HepG2 (cell line): ENCODE measurements around the gene NAGK. TPM values are rescaled to one million over a fixed set of nuclear protein-coding genes. Genes with fewer than 3 reads are reported as not detected.

ENCODE experiments used
- ATAC-seq: fragments of 200-7000 bp; cut with Tn5 transposase; 3 replicates; pipeline ENCODE4 v1.9.1; 2020; ENCODE audit warnings: mild to moderate bottlenecking, moderate library complexity
- BruUV-seq: library from RNA; stranded (reverse); fragments of 400-500 nt; replicated peaks from 2 replicates; lab custom pipeline; 2021; lab: Mats Ljungman, UMichigan
- CTCF ChIA-PET: fragments of 300-600 bp; formaldehyde crosslinking; extraction: SDS; loops from one replicate; lab custom pipeline; 2021; ENCODE audit warnings: low total read pairs, inconsistent platforms, low intra/inter-chr PET ratio; lab: Yijun Ruan, JAX
- POLR2A ChIA-PET: fragments of 350-600 bp; sonication (Branson Sonifier 250); formaldehyde crosslinking; loops from one replicate; lab custom pipeline; 2020; ENCODE audit warnings: antibody characterized with exemption, inconsistent platforms; lab: Yijun Ruan, JAX
- DNase-seq: peaks from one replicate; pipeline ENCODE4 v3.0.0-alpha.2; 2015; ENCODE audit warnings: low spot score
- FAIRE-seq: peaks from 3 replicates; lab custom pipeline; 2011; peaks lifted over from hg19 to GRCh38; lab: Jason Lieb, UNC
- H2AFZ ChIP-seq: one replicate; pipeline ENCODE4 v1.6.1; 2011; ENCODE audit warnings: low read length, inconsistent platforms
- H3K27ac ChIP-seq: fragments of 300-600 bp; 3 replicates; pipeline ENCODE4 v1.8.0; 2011; ENCODE audit warnings: mixed run types, mild to moderate bottlenecking, mixed read lengths, low read length, inconsistent platforms; ENCODE audit not compliant: insufficient read depth; ENCODE audit errors: extremely low read length
- H3K27me3 ChIP-seq, 2 experiments: fragments of 200-600 bp in 1 of 2; 2 replicates in 1 of 2; 3 replicates in 1 of 2; pipeline versions ENCODE4 v1.6.0 to v1.8.0; 2011; ENCODE audit warnings: low read length in 2 of 2, mild to moderate bottlenecking in 2 of 2, moderate library complexity in 2 of 2, inconsistent platforms in 1 of 2; ENCODE audit not compliant: insufficient read depth in 2 of 2, control insufficient read depth in 1 of 2
- H3K36me3 ChIP-seq, 2 experiments: fragments of 200-600 bp in 1 of 2; replicated peaks in 1 of 2; 2 replicates in 1 of 2; 3 replicates in 1 of 2; pipeline versions ENCODE4 v1.5.1 to v1.8.0; 2011; ENCODE audit warnings: low read length in 2 of 2, inconsistent platforms in 1 of 2; ENCODE audit not compliant: insufficient read depth in 2 of 2, control insufficient read depth in 1 of 2
- H3K4me1 ChIP-seq: 2 replicates; pipeline ENCODE4 v1.5.1; 2012; ENCODE audit warnings: low read length, inconsistent platforms; ENCODE audit not compliant: insufficient read depth
- H3K4me2 ChIP-seq: 2 replicates; pipeline ENCODE4 v1.6.0; 2011; ENCODE audit warnings: low read depth, low read length, inconsistent platforms
- H3K4me3 ChIP-seq, 3 experiments: fragments of 200-600 bp in 1 of 3; sonication (generic), shearing (Covaris generic) in 1 of 3; replicated peaks in 1 of 3; 2 replicates each; pipeline ENCODE4 v1.5.1; 2011 to 2016; ENCODE audit warnings: low read length in 3 of 3, inconsistent platforms in 2 of 3, low read depth in 2 of 3, mild to moderate bottlenecking in 2 of 3, control low read depth in 1 of 3, mixed read lengths in 1 of 3; ENCODE audit not compliant: insufficient read depth in 1 of 3
- H3K79me2 ChIP-seq: one replicate; pipeline ENCODE4 v1.6.1; 2011; ENCODE audit warnings: low read length, inconsistent platforms; ENCODE audit not compliant: insufficient read depth
- H3K9ac ChIP-seq: 2 replicates; pipeline ENCODE4 v1.6.0; 2011; ENCODE audit warnings: mild to moderate bottlenecking, low read depth, low read length, inconsistent platforms; ENCODE audit not compliant: insufficient read depth
- H3K9me3 ChIP-seq: 2 replicates; pipeline ENCODE4 v1.5.1; 2012; ENCODE audit warnings: mild to moderate bottlenecking, low read length
- H4K20me1 ChIP-seq: 2 replicates; pipeline ENCODE4 v1.6.0; 2011; ENCODE audit warnings: inconsistent platforms, mild to moderate bottlenecking, low read length, moderate library complexity; ENCODE audit not compliant: insufficient read depth
- CCDC6 ChIP-seq: sonication (generic); formaldehyde crosslinking; IDR thresholded peaks from 2 replicates; pipeline ENCODE4 v1.8.1; 2022; ENCODE audit warnings: mild to moderate bottlenecking, missing genetic modification reagents, moderate library complexity
- EHMT2 ChIP-seq: fragments of 200-600 bp; sonication (generic); IDR thresholded peaks from 2 replicates; pipeline ENCODE4 v1.7.0; 2017; ENCODE audit warnings: antibody characterized with exemption, low read depth, low read length, borderline replicate concordance
- FOSL2 ChIP-seq: sonication (generic); formaldehyde crosslinking; IDR thresholded peaks from 2 replicates; pipeline ENCODE4 v1.4.0; 2020; ENCODE audit warnings: missing genetic modification reagents
- FOXK2 ChIP-seq: fragments of 450-650 bp; IDR thresholded peaks from 2 replicates; pipeline ENCODE4 v1.6.1; 2016
- HHEX ChIP-seq: IDR thresholded peaks from 2 replicates; pipeline ENCODE4 v1.6.1; 2016; ENCODE audit warnings: control low read depth
- ISL2 ChIP-seq: sonication (generic); formaldehyde crosslinking; IDR thresholded peaks from 2 replicates; pipeline ENCODE4 v1.5.0; 2020; ENCODE audit warnings: missing genetic modification reagents
- KLF15 ChIP-seq: sonication (generic); formaldehyde crosslinking; IDR thresholded peaks from 2 replicates; pipeline ENCODE4 v1.8.1; 2023; ENCODE audit warnings: borderline replicate concordance, mild to moderate bottlenecking, inconsistent platforms, missing genetic modification reagents, mixed read lengths
- SP4 ChIP-seq: sonication (generic); formaldehyde crosslinking; IDR thresholded peaks from 2 replicates; pipeline ENCODE4 v1.8.1; 2023; ENCODE audit warnings: mild to moderate bottlenecking, missing genetic modification reagents
- ZNF260 ChIP-seq: sonication (generic); formaldehyde crosslinking; IDR thresholded peaks from 2 replicates; pipeline ENCODE4 v1.4.0; 2020; ENCODE audit warnings: missing genetic modification reagents, low read depth, mild to moderate bottlenecking, borderline replicate concordance
- ZNF329 ChIP-seq: sonication (generic); formaldehyde crosslinking; IDR thresholded peaks from 2 replicates; pipeline ENCODE4 v1.9.0; 2021; ENCODE audit warnings: low read depth, mild to moderate bottlenecking, missing genetic modification reagents
- ZNF546 ChIP-seq: sonication (generic); formaldehyde crosslinking; conservative IDR thresholded peaks from 2 replicates; pipeline ENCODE4 v1.8.1; 2023; ENCODE audit warnings: mild to moderate bottlenecking, missing genetic modification reagents
- ZNF720 ChIP-seq: sonication (generic); formaldehyde crosslinking; IDR thresholded peaks from 2 replicates; pipeline ENCODE4 v1.4.0; 2020; ENCODE audit warnings: missing genetic modification reagents
- ZNF737 ChIP-seq: sonication (generic); formaldehyde crosslinking; IDR thresholded peaks from 2 replicates; pipeline ENCODE4 v1.5.0; 2020; ENCODE audit warnings: missing genetic modification reagents, mild to moderate bottlenecking, borderline replicate concordance
- ZNF782 ChIP-seq: sonication (generic); formaldehyde crosslinking; IDR thresholded peaks from 2 replicates; pipeline ENCODE4 v1.4.0; 2020; ENCODE audit warnings: missing genetic modification reagents, mild to moderate bottlenecking, borderline replicate concordance
- WGBS: methylation state at CpG from one replicate; pipeline ENCODE4 v1.1.6; 2017; ENCODE audit warnings: low lambda C conversion rate; 5-methylcytosine and 5-hydroxymethylcytosine counted together
- in situ Hi-C: cut with HindIII; loops from 2 replicates; pipeline ENCODE4 v1.10.0; 2017; ENCODE audit warnings: low pct_unique_long_range_greater_than_20kb; ENCODE audit not compliant: extremely low pct_ligation_motif_present
- intact Hi-C: fragments of 100-400 bp; cut with micrococcal nuclease; formaldehyde crosslinking; loops from one replicate; pipeline ENCODE4 v1.10.0; 2022; ENCODE audit not compliant: unreplicated experiment
- polyA plus RNA-seq, 8 experiments: library from polyadenylated mRNA; depleted of rRNA in 3 of 8; stranded (reverse) in 7 of 8; unstranded in 1 of 8; fragments of >200 nt; fragmentation: Illumina TruSeq in 4 of 8; extraction: Trizol in 4 of 8; gene quantifications; 2 replicates each; pipeline versions ENCODE4 v1.2.1 to v1.2.3, GENCODE V29; 2011 to 2016; ENCODE audit warnings: low read depth in 4 of 8, missing spikeins in 1 of 8, mixed read lengths in 1 of 8; ENCODE audit not compliant: insufficient read depth in 1 of 8
- total RNA-seq, 5 experiments: library from RNA; depleted of rRNA; stranded (reverse); fragments of >200 nt; fragmentation: Illumina TruSeq; extraction: Trizol; gene quantifications; 2 replicates each; pipeline ENCODE4 v1.2.3, GENCODE V29; 2016; ENCODE audit warnings: low read depth in 1 of 5
- TF ChIP-seq, protein P1 (sequence below), 2 experiments: fragments of 450-650 bp in 1 of 2; sonication (generic) in 1 of 2; formaldehyde crosslinking; IDR thresholded peaks; 2 replicates each; pipeline versions ENCODE4 v1.5.0 to v1.8.0; 2020 to 2022; ENCODE audit warnings: mild to moderate bottlenecking in 1 of 2, missing genetic modification reagents in 1 of 2
- TF ChIP-seq, protein P2 (sequence below): sonication (generic); formaldehyde crosslinking; IDR thresholded peaks from 2 replicates; pipeline ENCODE4 v1.8.0; 2022; ENCODE audit warnings: mild to moderate bottlenecking, missing genetic modification reagents
- TF ChIP-seq, protein P3 (sequence below): sonication (generic); formaldehyde crosslinking; IDR thresholded peaks from 2 replicates; pipeline ENCODE4 v1.8.0; 2022; ENCODE audit warnings: missing genetic modification reagents, mild to moderate bottlenecking, inconsistent platforms, borderline replicate concordance

NAGK gene
- total and polyA plus RNA-seq, 2 of the 13 experiments (the other 11 are each of a cell fraction or from before 2014, with no cell fraction given), result 24.4 to 35.2 TPM

DNA sequence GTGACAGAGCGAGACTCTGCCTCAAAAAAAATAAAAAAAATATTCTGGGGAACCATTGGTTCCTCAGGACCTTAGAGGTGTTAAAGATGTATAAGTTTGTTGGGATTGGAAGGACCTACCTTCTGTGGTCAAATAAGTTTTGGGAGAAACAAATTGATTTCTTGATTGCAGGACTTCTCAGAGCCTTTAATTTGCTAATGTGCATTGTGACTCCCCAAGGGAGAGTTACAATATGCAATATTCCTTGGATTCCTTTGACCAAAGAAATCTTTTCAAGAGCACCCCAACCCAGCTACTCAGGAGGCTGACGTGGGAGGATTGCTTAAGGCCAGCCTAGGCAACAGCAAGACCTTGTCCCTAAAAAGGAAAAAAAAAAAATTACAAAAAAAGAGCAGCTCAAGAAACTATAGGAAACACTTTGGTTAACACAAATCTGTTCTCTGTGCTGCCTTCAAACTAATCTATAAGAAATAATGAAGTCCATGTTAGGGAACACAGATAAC, 6.5 kb downstream of the NAGK start:
- H3K79me2 ChIP-seq, result peaks cover 2% of the 10 kb centered on the region
- peaks cover 9% of the 10 kb centered on the region for H3K4me1 ChIP-seq
- 64% methylated on average over 2 of the region's 2 CpGs for WGBS
- ATAC-seq, result no peak
- no peaks in the 10 kb centered on the region for H3K27me3 ChIP-seq
- H3K27ac ChIP-seq, result no peak overlapping the region
- no peak overlapping the region for H3K4me2 ChIP-seq
- no peak overlapping the region for H3K9ac ChIP-seq
- in situ Hi-C loops, result no loop called here
- H3K36me3 ChIP-seq, result peaks cover 7 to 64% of the 10 kb centered on the region in 2 experiments
- H3K4me3 ChIP-seq, result no peak overlapping the region
- no peak for FAIRE-seq
- no peaks in the 10 kb centered on the region for H4K20me1 ChIP-seq
- H2AFZ ChIP-seq, result no peak overlapping the region
- CTCF ChIA-PET, result no interaction called here
- POLR2A ChIA-PET, result no interaction called here
- intact Hi-C loops, result no loop called here
- BruUV-seq, result no TSS peak
- H3K9me3 ChIP-seq, result no peaks in the 10 kb centered on the region
- no peak for DNase-seq
- TF ChIP-seq KLF15 (no peak), EHMT2 (no peak), ZNF720 (no peak), ZNF260 (CRISPR knock-in tag) (no peak), CCDC6 (CRISPR knock-in tag) (no peak), ZNF546 (CRISPR knock-in tag) (no peak), HHEX (CRISPR knock-in tag) (no peak), ISL2 (CRISPR knock-in tag) (no peak), ZNF782 (CRISPR knock-in tag) (no peak), FOSL2 (no peak), FOXK2 (no peak), ZNF329 (CRISPR knock-in tag) (no peak), ZNF737 (CRISPR knock-in tag) (no peak), SP4 (CRISPR knock-in tag) (no peak)
- TF ChIP-seq, protein P1, sequence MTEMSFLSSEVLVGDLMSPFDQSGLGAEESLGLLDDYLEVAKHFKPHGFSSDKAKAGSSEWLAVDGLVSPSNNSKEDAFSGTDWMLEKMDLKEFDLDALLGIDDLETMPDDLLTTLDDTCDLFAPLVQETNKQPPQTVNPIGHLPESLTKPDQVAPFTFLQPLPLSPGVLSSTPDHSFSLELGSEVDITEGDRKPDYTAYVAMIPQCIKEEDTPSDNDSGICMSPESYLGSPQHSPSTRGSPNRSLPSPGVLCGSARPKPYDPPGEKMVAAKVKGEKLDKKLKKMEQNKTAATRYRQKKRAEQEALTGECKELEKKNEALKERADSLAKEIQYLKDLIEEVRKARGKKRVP (CRISPR knock-in tag; IDR thresholded peaks at IDR 0.05), result no peak
- TF ChIP-seq, protein P2, sequence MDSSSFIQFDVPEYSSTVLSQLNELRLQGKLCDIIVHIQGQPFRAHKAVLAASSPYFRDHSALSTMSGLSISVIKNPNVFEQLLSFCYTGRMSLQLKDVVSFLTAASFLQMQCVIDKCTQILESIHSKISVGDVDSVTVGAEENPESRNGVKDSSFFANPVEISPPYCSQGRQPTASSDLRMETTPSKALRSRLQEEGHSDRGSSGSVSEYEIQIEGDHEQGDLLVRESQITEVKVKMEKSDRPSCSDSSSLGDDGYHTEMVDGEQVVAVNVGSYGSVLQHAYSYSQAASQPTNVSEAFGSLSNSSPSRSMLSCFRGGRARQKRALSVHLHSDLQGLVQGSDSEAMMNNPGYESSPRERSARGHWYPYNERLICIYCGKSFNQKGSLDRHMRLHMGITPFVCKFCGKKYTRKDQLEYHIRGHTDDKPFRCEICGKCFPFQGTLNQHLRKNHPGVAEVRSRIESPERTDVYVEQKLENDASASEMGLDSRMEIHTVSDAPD, result no peak
- TF ChIP-seq, protein P3, sequence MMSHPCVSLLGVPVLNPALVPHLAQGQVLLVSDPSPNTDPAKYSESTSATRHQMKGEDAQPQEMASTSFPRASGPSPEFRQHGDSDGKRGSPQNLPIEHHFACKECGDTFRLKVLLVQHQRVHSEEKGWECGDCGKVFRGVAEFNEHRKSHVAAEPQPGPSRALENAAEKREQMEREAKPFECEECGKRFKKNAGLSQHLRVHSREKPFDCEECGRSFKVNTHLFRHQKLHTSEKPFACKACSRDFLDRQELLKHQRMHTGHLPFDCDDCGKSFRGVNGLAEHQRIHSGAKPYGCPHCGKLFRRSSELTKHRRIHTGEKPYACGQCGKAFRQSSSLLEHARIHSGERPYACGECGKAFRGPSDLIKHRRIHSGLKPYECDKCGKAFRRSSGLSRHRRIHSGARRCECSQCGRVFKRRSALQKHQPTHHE (CRISPR knock-in tag), result no peak
